IgD-negative memory B cell (primary cell): ENCODE measurements around the gene MPDU1. TPM values are rescaled to one million over a fixed set of nuclear protein-coding genes. Genes with fewer than 3 reads are reported as not detected.

Experiments
- H3K27ac Mint-ChIP-seq, 3 donors: one replicate each; pipeline ENCODE4 v1.8.0; 2020 to 2022; ENCODE audit warnings: mild to moderate bottlenecking in 3 of 3, mixed read lengths in 3 of 3, moderate library complexity in 1 of 3
- H3K27me3 Mint-ChIP-seq: one replicate; pipeline ENCODE4 v1.8.0; 2021; ENCODE audit warnings: mixed read lengths
- H3K36me3 Mint-ChIP-seq: one replicate; pipeline ENCODE4 v1.8.0; 2020; ENCODE audit warnings: mild to moderate bottlenecking, mixed read lengths
- H3K4me1 Mint-ChIP-seq, 3 donors: one replicate each; pipeline ENCODE4 v1.8.0; 2020 to 2022; ENCODE audit warnings: mixed read lengths in 3 of 3, mild to moderate bottlenecking in 1 of 3
- H3K4me3 Mint-ChIP-seq, 4 donors: one replicate each; pipeline ENCODE4 v1.8.0; 2020 to 2022; ENCODE audit warnings: mild to moderate bottlenecking in 4 of 4, mixed read lengths in 4 of 4, moderate library complexity in 3 of 4
- H3K9me3 Mint-ChIP-seq, 3 donors: one replicate each; pipeline ENCODE4 v1.8.0; 2020 to 2021; ENCODE audit warnings: mixed read lengths in 3 of 3, mild to moderate bottlenecking in 1 of 3
- polyA plus RNA-seq: library from polyadenylated mRNA; unstranded; fragments of 300-500 nt; fragmentation: Illumina TruSeq; gene quantifications from one replicate; pipeline ENCODE4 v1.2.3, GENCODE V29; 2021

MPDU1 gene
- polyA plus RNA-seq, 1 donor from 2014 or later: 37.9 TPM

- Mint-ChIP-seq H3K4me1 (peaks cover 22 to 31% (median 28%) of the 10 kb centered on the region in 3 donors), H3K36me3 (peaks cover 5% of the 10 kb centered on the region), H3K27ac (peak overlapping the region; percentile 96 to 100 (median 99)), H3K4me3 (peak overlapping the region; percentile 93 to 100 (median 98)), H3K27me3 (no peaks in the 10 kb centered on the region), H3K9me3 (no peaks in the 10 kb centered on the region)
Observed at GRCh38 chr17:7572588-7573323, 10.9 kb upstream of the MPDU1 start.

- Mint-ChIP-seq H3K9me3 (no peaks in the 10 kb centered on the region), H3K27me3 (no peaks in the 10 kb centered on the region), H3K4me3 (peak overlapping the region; percentile 93 to 100 (median 98)), H3K27ac (peak overlapping the region; percentile 93 to 99 (median 96)), H3K36me3 (peaks cover 7% of the 10 kb centered on the region), H3K4me1 (peaks cover 25 to 34% (median 33%) of the 10 kb centered on the region in 3 donors)
Observed at GRCh38 chr17:7573324-7574080, 10.2 kb upstream of the MPDU1 start.

DNA sequence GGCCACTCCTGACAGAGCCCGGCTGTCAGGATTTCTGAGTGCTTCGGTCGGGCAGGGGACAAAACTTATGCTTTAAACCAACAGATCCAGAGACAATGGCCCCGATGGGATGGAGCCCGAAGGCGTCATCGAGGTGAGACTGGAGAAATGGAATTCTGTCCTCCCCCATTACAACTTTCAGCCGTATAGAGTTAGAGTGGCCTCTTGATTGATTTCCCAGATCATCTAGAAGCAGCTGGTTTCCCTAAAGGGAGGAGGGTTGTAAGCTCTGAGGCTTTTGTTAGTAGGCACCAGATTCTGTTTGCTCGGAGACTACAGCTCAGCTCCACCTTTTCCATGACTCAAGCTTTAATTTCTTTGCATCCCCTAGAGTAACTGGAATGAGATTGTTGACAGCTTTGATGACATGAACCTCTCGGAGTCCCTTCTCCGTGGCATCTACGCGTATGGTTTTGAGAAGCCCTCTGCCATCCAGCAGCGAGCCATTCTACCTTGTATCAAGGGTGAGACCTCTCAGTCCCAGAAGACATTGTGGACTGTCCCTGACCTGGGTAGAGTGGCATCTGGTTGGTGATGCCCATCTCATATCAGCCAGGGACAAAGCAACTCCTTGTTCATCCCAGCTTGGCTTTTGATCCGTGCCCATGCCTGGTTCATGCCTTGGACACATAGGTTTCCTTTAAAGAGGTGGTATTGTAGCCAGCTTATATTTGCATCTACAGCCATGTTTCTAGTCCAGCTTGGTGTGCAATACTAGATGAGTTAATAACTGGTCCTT is 9.3 kb upstream of the MPDU1 start:
- H3K27ac Mint-ChIP-seq: peak overlapping the region; percentile 93 to 99 (median 96)
- no peaks in the 10 kb centered on the region for H3K9me3 Mint-ChIP-seq
- H3K27me3 Mint-ChIP-seq: no peaks in the 10 kb centered on the region
- H3K4me3 Mint-ChIP-seq: peak overlapping the region; percentile 93 to 100 (median 98)
- peaks cover 7% of the 10 kb centered on the region for H3K36me3 Mint-ChIP-seq
- H3K4me1 Mint-ChIP-seq: peaks cover 31 to 40% (median 37%) of the 10 kb centered on the region in 3 donors

DNA sequence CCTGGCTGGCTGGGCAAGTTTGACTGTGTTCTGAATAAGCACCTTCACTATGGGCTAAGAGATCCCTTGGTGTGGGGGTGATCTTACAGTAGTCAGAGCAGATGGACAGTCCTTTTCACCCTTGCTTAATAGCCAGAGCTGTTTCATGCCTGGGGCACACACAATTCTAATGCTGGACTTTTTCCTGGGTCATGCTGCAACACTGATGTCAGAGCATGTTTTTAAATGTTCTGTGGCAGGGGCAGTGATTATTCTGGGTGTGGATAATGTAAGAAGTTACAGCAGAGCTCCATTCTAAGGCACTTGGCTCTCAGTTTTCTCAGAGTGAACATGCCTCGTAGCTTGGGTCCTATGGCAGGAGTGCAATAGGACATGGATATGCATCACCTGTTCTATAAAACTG is 8.2 kb upstream of the MPDU1 start:
- H3K4me3 Mint-ChIP-seq: peak overlapping the region in 3 of 4 donors; percentile 47 to 93 (median 65)
- peak overlapping the region; percentile 63 to 96 (median 87) for H3K27ac Mint-ChIP-seq
- H3K36me3 Mint-ChIP-seq: peaks cover 7% of the 10 kb centered on the region
- H3K9me3 Mint-ChIP-seq: no peaks in the 10 kb centered on the region
- no peaks in the 10 kb centered on the region for H3K27me3 Mint-ChIP-seq
- peaks cover 34 to 46% (median 45%) of the 10 kb centered on the region in 3 donors for H3K4me1 Mint-ChIP-seq

- peaks cover 7% of the 10 kb centered on the region for H3K36me3 Mint-ChIP-seq
- H3K27ac Mint-ChIP-seq: peak overlapping the region; percentile 63 to 96 (median 87)
- H3K27me3 Mint-ChIP-seq: no peaks in the 10 kb centered on the region
- peaks cover 34 to 50% (median 47%) of the 10 kb centered on the region in 3 donors for H3K4me1 Mint-ChIP-seq
- peak overlapping the region in 2 of 4 donors; percentile 52 to 93 for H3K4me3 Mint-ChIP-seq
- no peaks in the 10 kb centered on the region for H3K9me3 Mint-ChIP-seq
Observed at GRCh38 chr17:7575959-7576358, 7.7 kb upstream of the MPDU1 start.

DNA sequence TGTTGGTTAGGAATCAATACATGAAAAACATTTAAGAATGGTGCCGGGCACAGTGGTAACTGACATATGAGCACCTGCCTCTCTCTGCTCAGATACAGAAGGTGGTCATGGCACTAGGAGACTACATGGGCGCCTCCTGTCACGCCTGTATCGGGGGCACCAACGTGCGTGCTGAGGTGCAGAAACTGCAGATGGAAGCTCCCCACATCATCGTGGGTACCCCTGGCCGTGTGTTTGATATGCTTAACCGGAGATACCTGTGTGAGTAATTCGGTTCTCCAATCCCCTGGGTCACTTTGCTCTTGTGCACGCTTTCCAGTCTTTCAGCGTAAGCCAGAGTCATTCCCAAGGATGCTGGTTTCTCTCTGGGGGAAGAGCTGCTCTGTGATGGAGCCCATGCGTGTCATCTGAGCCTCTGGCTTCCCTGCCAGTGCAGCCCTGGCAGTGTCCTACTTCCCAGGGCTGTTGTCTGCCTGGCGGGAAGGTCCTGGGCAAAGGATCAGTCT is 7.2 kb upstream of the MPDU1 start:
- H3K27ac Mint-ChIP-seq: peak overlapping the region; percentile 78 to 96 (median 87)
- peak overlapping the region in 3 of 4 donors; percentile 32 to 93 (median 52) for H3K4me3 Mint-ChIP-seq
- H3K9me3 Mint-ChIP-seq: no peaks in the 10 kb centered on the region
- H3K27me3 Mint-ChIP-seq: no peaks in the 10 kb centered on the region
- peaks cover 34 to 52% (median 50%) of the 10 kb centered on the region in 3 donors for H3K4me1 Mint-ChIP-seq
- H3K36me3 Mint-ChIP-seq: peaks cover 7% of the 10 kb centered on the region

- peak overlapping the region; percentile 67 to 96 (median 84) for H3K27ac Mint-ChIP-seq
- no peaks in the 10 kb centered on the region for H3K27me3 Mint-ChIP-seq
- H3K4me3 Mint-ChIP-seq: peak overlapping the region in 3 of 4 donors; percentile 48 to 93 (median 51)
- peaks cover 7% of the 10 kb centered on the region for H3K36me3 Mint-ChIP-seq
- peaks cover 27 to 54% (median 49%) of the 10 kb centered on the region in 3 donors for H3K4me1 Mint-ChIP-seq
- no peaks in the 10 kb centered on the region for H3K9me3 Mint-ChIP-seq
Observed at GRCh38 chr17:7577327-7578199, 6.1 kb upstream of the MPDU1 start.

DNA sequence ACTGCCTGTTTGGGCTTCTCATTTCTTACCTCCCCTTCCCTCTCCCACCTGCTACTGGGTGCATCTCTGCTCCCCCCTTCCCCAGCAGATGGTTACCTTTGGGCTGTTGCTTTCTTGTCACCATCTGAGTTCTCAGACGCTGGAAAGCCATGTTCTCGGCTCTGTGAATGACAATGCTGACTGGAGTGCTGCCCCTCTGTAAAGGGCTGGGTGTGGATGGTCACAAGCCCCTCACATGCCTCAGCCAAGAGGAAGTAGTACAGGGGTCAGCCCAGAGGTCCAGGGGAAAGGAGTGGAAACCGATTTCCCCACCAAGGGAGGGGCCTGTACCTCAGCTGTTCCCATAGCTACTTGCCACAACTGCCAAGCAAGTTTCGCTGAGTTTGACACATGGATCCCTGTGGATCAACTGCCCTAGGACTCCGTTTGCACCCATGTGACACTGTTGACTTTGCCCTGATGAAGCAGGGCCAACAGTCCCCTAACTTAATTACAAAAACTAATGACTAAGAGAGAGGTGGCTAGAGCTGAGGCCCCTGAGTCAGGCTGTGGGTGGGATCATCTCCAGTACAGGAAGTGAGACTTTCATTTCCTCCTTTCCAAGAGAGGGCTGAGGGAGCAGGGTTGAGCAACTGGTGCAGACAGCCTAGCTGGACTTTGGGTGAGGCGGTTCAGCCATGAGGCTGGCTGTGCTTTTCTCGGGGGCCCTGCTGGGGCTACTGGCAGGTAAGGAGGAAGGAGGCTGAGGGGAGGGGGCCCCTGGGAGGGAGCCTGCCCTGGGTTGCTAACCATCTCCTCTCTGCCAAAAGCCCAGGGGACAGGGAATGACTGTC is 4.4 kb upstream of the MPDU1 start, which contains the start of gene CD68:
TSS of gene CD68 (plus strand) at position 638 of the 833 bp plus-strand sequence. CDS start at position 678, 40 bp downstream.
- Mint-ChIP-seq H3K36me3 (peaks cover 3% of the 10 kb centered on the region), H3K9me3 (no peaks in the 10 kb centered on the region), H3K27ac (peak within 1 kb of the TSS; percentile 91 to 98 (median 96)), H3K4me1 (peaks cover 33 to 51% (median 48%) of the 10 kb centered on the region in 3 donors), H3K4me3 (peak within 1 kb of the TSS; percentile 73 to 93 (median 90)), H3K27me3 (no peaks in the 10 kb centered on the region)

DNA sequence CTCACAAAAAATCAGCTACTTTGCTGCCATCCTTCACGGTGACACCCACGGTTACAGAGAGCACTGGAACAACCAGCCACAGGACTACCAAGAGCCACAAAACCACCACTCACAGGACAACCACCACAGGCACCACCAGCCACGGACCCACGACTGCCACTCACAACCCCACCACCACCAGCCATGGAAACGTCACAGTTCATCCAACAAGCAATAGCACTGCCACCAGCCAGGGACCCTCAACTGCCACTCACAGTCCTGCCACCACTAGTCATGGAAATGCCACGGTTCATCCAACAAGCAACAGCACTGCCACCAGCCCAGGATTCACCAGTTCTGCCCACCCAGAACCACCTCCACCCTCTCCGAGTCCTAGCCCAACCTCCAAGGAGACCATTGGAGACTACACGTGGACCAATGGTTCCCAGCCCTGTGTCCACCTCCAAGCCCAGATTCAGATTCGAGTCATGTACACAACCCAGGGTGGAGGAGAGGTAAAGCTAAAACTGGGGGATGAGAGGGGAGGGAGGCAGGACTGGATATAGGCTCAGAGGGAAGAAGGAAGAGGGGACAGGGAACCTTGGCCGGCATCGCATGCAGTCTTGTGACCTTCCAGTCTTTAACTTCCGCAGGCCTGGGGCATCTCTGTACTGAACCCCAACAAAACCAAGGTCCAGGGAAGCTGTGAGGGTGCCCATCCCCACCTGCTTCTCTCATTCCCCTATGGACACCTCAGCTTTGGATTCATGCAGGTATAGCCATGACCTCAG is 3.6 kb upstream of the MPDU1 start:
- peaks cover 5% of the 10 kb centered on the region for H3K36me3 Mint-ChIP-seq
- H3K9me3 Mint-ChIP-seq: no peaks in the 10 kb centered on the region
- H3K27me3 Mint-ChIP-seq: no peaks in the 10 kb centered on the region
- H3K27ac Mint-ChIP-seq: peak overlapping the region; percentile 91 to 98 (median 96)
- peak overlapping the region; percentile 73 to 93 (median 90) for H3K4me3 Mint-ChIP-seq
- peaks cover 27 to 48% (median 47%) of the 10 kb centered on the region in 3 donors for H3K4me1 Mint-ChIP-seq

GRCh38 chr17:7580604-7581575 is 2.8 kb upstream of the MPDU1 start:
- H3K9me3 Mint-ChIP-seq: no peaks in the 10 kb centered on the region
- H3K27me3 Mint-ChIP-seq: no peaks in the 10 kb centered on the region
- H3K36me3 Mint-ChIP-seq: peaks cover 5% of the 10 kb centered on the region
- peak overlapping the region in 3 of 4 donors; percentile 12 to 93 (median 90) for H3K4me3 Mint-ChIP-seq
- peak overlapping the region; percentile 46 to 96 (median 70) for H3K27ac Mint-ChIP-seq
- H3K4me1 Mint-ChIP-seq: peaks cover 27 to 51% (median 44%) of the 10 kb centered on the region in 3 donors

DNA sequence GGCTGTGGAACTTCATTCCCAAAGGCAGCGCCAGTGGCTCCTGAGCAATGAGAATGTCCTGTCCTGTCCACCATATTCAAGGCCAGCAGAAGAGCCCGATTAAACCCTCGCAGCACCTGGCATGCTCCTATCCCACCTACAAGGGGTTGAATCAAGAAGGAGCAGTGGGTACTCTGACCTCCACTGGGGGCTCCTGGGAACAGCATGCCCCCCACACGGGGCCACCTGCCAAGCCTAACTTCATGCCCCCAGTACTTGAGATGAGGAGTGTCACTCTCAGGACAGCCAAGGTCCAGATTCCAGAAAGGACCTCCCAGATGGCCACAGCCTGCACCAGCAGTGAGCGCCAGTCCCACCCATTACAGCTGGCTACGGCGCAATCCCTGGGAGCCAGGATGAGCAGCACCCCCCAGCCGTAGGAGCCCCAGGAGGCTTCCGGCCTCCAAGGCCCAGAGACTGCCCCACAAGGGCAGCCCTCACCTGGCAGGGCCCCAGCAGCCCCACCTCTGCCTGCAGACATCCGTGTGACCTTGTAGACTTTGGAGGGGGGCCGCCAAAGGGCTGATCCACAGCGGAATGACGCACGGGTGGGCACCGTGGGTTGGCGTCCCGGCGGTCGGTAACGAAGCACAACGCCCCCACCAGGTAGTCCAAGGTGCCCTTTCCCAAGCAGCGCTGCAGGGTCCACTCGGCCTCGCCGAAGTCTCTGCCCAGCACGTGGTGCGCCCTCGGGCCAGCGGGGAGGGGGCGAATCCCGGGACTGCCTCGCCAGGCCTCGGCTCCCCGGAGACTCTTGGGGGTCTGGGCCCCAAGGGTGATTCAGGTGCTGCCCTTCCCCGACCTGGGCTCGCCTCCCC is 1.0 kb upstream of the MPDU1 start:
- peak overlapping the region; percentile 89 to 100 (median 98) for H3K4me3 Mint-ChIP-seq
- H3K27ac Mint-ChIP-seq: peak overlapping the region; percentile 92 to 99 (median 93)
- H3K9me3 Mint-ChIP-seq: no peaks in the 10 kb centered on the region
- H3K27me3 Mint-ChIP-seq: no peaks in the 10 kb centered on the region
- H3K4me1 Mint-ChIP-seq: peaks cover 21 to 44% (median 38%) of the 10 kb centered on the region in 3 donors
- H3K36me3 Mint-ChIP-seq: peaks cover 5% of the 10 kb centered on the region
